PC-3 (cell line): ENCODE measurements around the gene ARL5A. TPM values are rescaled to one million over a fixed set of nuclear protein-coding genes. Genes with fewer than 3 reads are reported as not detected.

ENCODE experiments used
- ATAC-seq: fragments of 200-7000 bp; cut with Tn5 transposase; 2 replicates; pipeline ENCODE4 v1.9.1; 2020; ENCODE audit warnings: mild to moderate bottlenecking, moderate library complexity
- BruUV-seq: library from RNA; stranded (reverse); fragments of 400-500 nt; replicated peaks from 2 replicates; lab custom pipeline; 2021; lab: Mats Ljungman, UMichigan
- CTCF ChIA-PET: fragments of 300-600 bp; sonication (Branson Sonifier 250); formaldehyde crosslinking; loops from one replicate; lab custom pipeline; 2022; ENCODE audit warnings: antibody characterized with exemption; lab: Charles Lee
- POLR2A ChIA-PET: fragments of 300-600 bp; sonication (Branson Sonifier 250); formaldehyde crosslinking; loops from one replicate; lab custom pipeline; 2022; ENCODE audit warnings: antibody characterized with exemption; ENCODE audit not compliant: unreplicated experiment; lab: Charles Lee
- DNase-seq: peaks from one replicate; pipeline ENCODE4 v3.0.0-alpha.2; 2015
- H2AFZ ChIP-seq: fragments of 300-600 bp; sonication (generic); 2 replicates; pipeline ENCODE4 v1.6.0; 2016; ENCODE audit warnings: antibody characterized with exemption, low read length
- H3F3A ChIP-seq: fragments of 300-600 bp; sonication (generic); one replicate; pipeline ENCODE4 v1.6.0; 2017; ENCODE audit warnings: antibody characterized with exemption, low read length, control low read depth, mild to moderate bottlenecking; ENCODE audit not compliant: unreplicated experiment
- H3K27ac ChIP-seq: fragments of 300-600 bp; sonication (generic); 2 replicates; pipeline ENCODE4 v1.5.1; 2016; ENCODE audit warnings: mild to moderate bottlenecking, low read length
- H3K27me3 ChIP-seq: fragments of 300-600 bp; sonication (generic); 2 replicates; pipeline ENCODE4 v1.6.1; 2016; ENCODE audit warnings: low read length, mixed read lengths
- H3K36me3 ChIP-seq: fragments of 300-600 bp; sonication (generic); 2 replicates; pipeline ENCODE4 v1.6.1; 2016; ENCODE audit warnings: low read depth, mixed run types, low read length, mixed read lengths
- H3K4me1 ChIP-seq: fragments of 300-600 bp; sonication (generic); 2 replicates; pipeline ENCODE4 v1.5.1; 2016; ENCODE audit warnings: low read length; ENCODE audit not compliant: insufficient read depth
- H3K4me2 ChIP-seq: fragments of 300-600 bp; sonication (generic); 2 replicates; pipeline ENCODE4 v1.6.0; 2016; ENCODE audit warnings: low read length
- H3K4me3 ChIP-seq: fragments of 300-600 bp; sonication (generic); 2 replicates; pipeline ENCODE4 v1.5.1; 2016; ENCODE audit warnings: mild to moderate bottlenecking, low read length, mixed read lengths
- H3K79me2 ChIP-seq: fragments of 300-600 bp; sonication (generic); 2 replicates; pipeline ENCODE4 v1.6.1; 2017; ENCODE audit warnings: low read length, mixed read lengths
- H3K9ac ChIP-seq: fragments of 300-600 bp; sonication (generic); 2 replicates; pipeline ENCODE4 v1.6.0; 2016; ENCODE audit warnings: mild to moderate bottlenecking, low read length
- H3K9me2 ChIP-seq: fragments of 300-600 bp; sonication (generic); replicated peaks from 2 replicates; pipeline ENCODE4 v1.6.1; 2016; ENCODE audit warnings: mixed run types, low read length, mixed read lengths
- H3K9me3 ChIP-seq: fragments of 300-600 bp; sonication (generic); 2 replicates; pipeline ENCODE4 v1.6.1; 2016; ENCODE audit warnings: low read length, mixed read lengths
- H4K20me1 ChIP-seq: fragments of 300-600 bp; sonication (generic); 2 replicates; pipeline ENCODE4 v1.6.1; 2016; ENCODE audit warnings: low read length, mixed read lengths
- CTCF ChIP-seq: fragments of 300-600 bp; sonication (generic); conservative IDR thresholded peaks from 2 replicates; pipeline ENCODE4 v1.5.1; 2017; ENCODE audit warnings: antibody characterized with exemption, low read depth, mild to moderate bottlenecking, low read length
- EZH2 ChIP-seq: fragments of 300-600 bp; sonication (generic); IDR thresholded peaks from one replicate; pipeline ENCODE4 v1.6.1; 2017; ENCODE audit warnings: antibody characterized with exemption, mild to moderate bottlenecking, low read length; ENCODE audit not compliant: unreplicated experiment
- EZH2phosphoT487 ChIP-seq: fragments of 300-600 bp; sonication (generic); IDR thresholded peaks from 2 replicates; pipeline ENCODE4 v1.6.1; 2018; ENCODE audit warnings: mild to moderate bottlenecking, antibody characterized with exemption, low read length, borderline replicate concordance
- intact Hi-C: fragments of 100-400 bp; cut with micrococcal nuclease; formaldehyde crosslinking; loops from 2 replicates; pipeline ENCODE4 v1.9.0; 2023
- total RNA-seq: library from RNA; depleted of rRNA; stranded (reverse); fragments of >200 nt; gene quantifications from 2 replicates; pipeline ENCODE4 v1.2.3, GENCODE V29; 2014

The ARL5A gene
- total RNA-seq, 1 experiment from 2014 or later: 45.6 TPM

GRCh38 chr2:151819920-151820319 is 8.3 kb downstream of the ARL5A start:
- Histone ChIP-seq H3F3A (no peaks in the 10 kb centered on the region), H3K36me3 (no peaks in the 10 kb centered on the region), H4K20me1 (no peaks in the 10 kb centered on the region), H3K27ac (no peak overlapping the region), H3K9me3 (no peaks in the 10 kb centered on the region), H3K9ac (no peak overlapping the region), H2AFZ (no peak overlapping the region), H3K9me2 (no peaks in the 10 kb centered on the region), H3K27me3 (no peaks in the 10 kb centered on the region), H3K79me2 (peaks cover 91% of the 10 kb centered on the region), H3K4me2 (no peak overlapping the region), H3K4me1 (no peaks in the 10 kb centered on the region), H3K4me3 (no peak overlapping the region)
- ATAC-seq (no peak), DNase-seq (no peak)
- ChIA-PET CTCF (no interaction called here), POLR2A (no interaction called here)
- TF ChIP-seq EZH2: no peak
- no peak for TF ChIP-seq CTCF
- no peak for TF ChIP-seq EZH2phosphoT487
- intact Hi-C loops: no loop called here
- no TSS peak for BruUV-seq

- Histone ChIP-seq H3K9me2 (no peaks in the 10 kb centered on the region), H3K4me1 (no peaks in the 10 kb centered on the region), H3K79me2 (peaks cover 72% of the 10 kb centered on the region), H3K9me3 (no peaks in the 10 kb centered on the region), H2AFZ (no peak overlapping the region), H3F3A (no peaks in the 10 kb centered on the region), H3K36me3 (no peaks in the 10 kb centered on the region; the same call in 1 of the 2 replicates), H3K27me3 (no peaks in the 10 kb centered on the region), H4K20me1 (no peaks in the 10 kb centered on the region), H3K27ac (no peak overlapping the region), H3K4me2 (no peak overlapping the region), H3K4me3 (no peak overlapping the region), H3K9ac (no peak overlapping the region)
- DNase-seq: no peak
- TF ChIP-seq CTCF (no peak), EZH2 (no peak), EZH2phosphoT487 (no peak)
- POLR2A ChIA-PET: no interaction called here
- no peak for ATAC-seq
- BruUV-seq: no TSS peak
- intact Hi-C loops: no loop called here
- CTCF ChIA-PET: no interaction called here
These were observed 10.3 kb downstream of the ARL5A start for GRCh38 chr2:151817929-151818328.

GRCh38 chr2:151816843-151817242 is 11.4 kb downstream of the ARL5A start:
- DNase-seq (no peak), ATAC-seq (no peak)
- Histone ChIP-seq H3K4me1 (no peaks in the 10 kb centered on the region), H3K4me2 (no peak overlapping the region), H3F3A (no peaks in the 10 kb centered on the region), H4K20me1 (no peaks in the 10 kb centered on the region), H3K9ac (no peak overlapping the region), H3K9me3 (no peaks in the 10 kb centered on the region), H2AFZ (no peak overlapping the region), H3K27me3 (no peaks in the 10 kb centered on the region), H3K9me2 (no peaks in the 10 kb centered on the region), H3K4me3 (no peak overlapping the region), H3K27ac (no peak overlapping the region), H3K36me3 (peaks cover 7% of the 10 kb centered on the region), H3K79me2 (peaks cover 62% of the 10 kb centered on the region)
- intact Hi-C loops: no loop called here
- ChIA-PET POLR2A (no interaction called here), CTCF (no interaction called here)
- no peak for TF ChIP-seq CTCF
- no peak for TF ChIP-seq EZH2phosphoT487
- TF ChIP-seq EZH2: no peak
- no TSS peak for BruUV-seq
